Neural cell (in vitro differentiated cells): Measurements from ENCODE around the gene ADH7. TPM values are rescaled to one million over a fixed set of nuclear protein-coding genes. Genes with fewer than 3 reads are reported as not detected.

Source experiments
- H2AFZ ChIP-seq: fragments of 200-600, 300-800 bp; sonication (generic), shearing (Covaris generic); 2 replicates; pipeline ENCODE4 v1.6.0; 2014; ENCODE audit warnings: low read depth, mild to moderate bottlenecking, antibody characterized with exemption, low read length, moderate library complexity
- H3F3A ChIP-seq: fragments of 200-600 bp; shearing (Covaris generic); 2 replicates; pipeline ENCODE4 v1.6.1; 2016; ENCODE audit warnings: mild to moderate bottlenecking, moderate library complexity, mixed read lengths, antibody characterized with exemption, low read length; ENCODE audit not compliant: insufficient read depth, poor library complexity, severe bottlenecking
- H3K27ac ChIP-seq: fragments of 200-600, 300-800 bp; sonication (generic), shearing (Covaris generic); 2 replicates; pipeline ENCODE4 v1.5.1; 2014; ENCODE audit warnings: mild to moderate bottlenecking, low read length, moderate library complexity
- H3K27me3 ChIP-seq: fragments of 300-800, 200-600 bp; sonication (generic), shearing (Covaris generic); 2 replicates; pipeline ENCODE4 v1.6.0; 2014; ENCODE audit warnings: mild to moderate bottlenecking, low read depth, low read length, moderate library complexity; ENCODE audit not compliant: insufficient read depth
- H3K36me3 ChIP-seq: fragments of 300-800, 200-600 bp; sonication (generic), shearing (Covaris generic); 2 replicates; pipeline ENCODE4 v1.5.1; 2014; ENCODE audit warnings: mild to moderate bottlenecking, antibody characterized with exemption, low read length, moderate library complexity; ENCODE audit not compliant: insufficient read depth
- H3K4me2 ChIP-seq: fragments of 300-800, 200-600 bp; sonication (generic), shearing (Covaris generic); 2 replicates; pipeline ENCODE4 v1.6.0; 2014; ENCODE audit warnings: mild to moderate bottlenecking, low read length
- H3K4me3 ChIP-seq: fragments of 300-800, 200-600 bp; sonication (generic), shearing (Covaris generic); 2 replicates; pipeline ENCODE4 v1.5.1; 2014; ENCODE audit warnings: mild to moderate bottlenecking, low read length, moderate library complexity
- H3K79me2 ChIP-seq: fragments of 200-600 bp; shearing (Covaris generic); replicated peaks from 2 replicates; pipeline ENCODE4 v1.6.0; 2014; ENCODE audit warnings: mild to moderate bottlenecking, low read length, moderate library complexity; ENCODE audit not compliant: insufficient read depth
- H3K9ac ChIP-seq: fragments of 300-800, 200-600 bp; sonication (generic), shearing (Covaris generic); 2 replicates; pipeline ENCODE4 v1.6.1; 2016; ENCODE audit warnings: mild to moderate bottlenecking, low read length, mixed read lengths
- H3K9me2 ChIP-seq: fragments of 200-600 bp; shearing (Covaris generic); 2 replicates; pipeline ENCODE4 v1.6.1; 2016; ENCODE audit warnings: mild to moderate bottlenecking, low read length, mixed read lengths; ENCODE audit not compliant: insufficient read depth
- H3K9me3 ChIP-seq: fragments of 200-600, 300-800 bp; sonication (generic), shearing (Covaris generic); 2 replicates; pipeline ENCODE4 v1.6.1; 2016; ENCODE audit warnings: mild to moderate bottlenecking, mixed run types, low read length, moderate library complexity, mixed read lengths
- H4K20me1 ChIP-seq: fragments of 200-600 bp; shearing (Covaris generic); 2 replicates; pipeline ENCODE4 v1.6.1; 2016; ENCODE audit warnings: mild to moderate bottlenecking, mixed run types; ENCODE audit not compliant: insufficient read depth
- EP300 ChIP-seq: fragments of 450-650 bp; conservative IDR thresholded peaks from 2 replicates; pipeline ENCODE4 v1.6.1; 2014; ENCODE audit warnings: antibody characterized with exemption, mild to moderate bottlenecking, moderate library complexity; ENCODE audit not compliant: poor library complexity, severe bottlenecking
- polyA plus RNA-seq: library from polyadenylated mRNA; depleted of rRNA; stranded (reverse); fragments of >200 nt; gene quantifications from 2 replicates; pipeline ENCODE4 v1.2.3, GENCODE V29; 2014

Gene ADH7
- polyA plus RNA-seq, 1 donor from 2014 or later = not detected

DNA sequence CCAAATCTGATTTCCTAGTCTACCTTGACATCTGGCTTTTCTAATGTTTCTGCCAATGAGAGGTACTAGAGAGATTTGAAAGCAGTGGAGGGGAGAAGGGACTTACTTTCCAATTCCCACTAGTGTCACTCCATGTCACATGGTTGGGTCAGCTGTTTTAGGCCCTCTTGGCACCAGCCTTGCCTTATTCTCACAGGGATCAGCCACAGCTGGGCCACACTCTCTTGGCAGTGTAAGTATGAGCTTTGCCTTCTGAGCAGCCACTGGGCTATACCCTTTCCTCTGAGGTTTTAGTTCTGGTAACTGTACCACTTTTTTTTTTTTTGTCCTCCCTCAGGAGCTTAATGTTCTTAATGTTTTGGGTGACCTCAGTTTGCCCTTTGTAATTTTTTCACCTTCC, 72.4 kb downstream of the ADH7 start:
- H3K36me3 ChIP-seq = no peaks in the 10 kb centered on the region
- TF ChIP-seq EP300 = no peak
- H3K79me2 ChIP-seq = no peaks in the 10 kb centered on the region
- H3K27me3 ChIP-seq = no peaks in the 10 kb centered on the region
- H3F3A ChIP-seq = no peaks in the 10 kb centered on the region
- no peak overlapping the region for H3K4me3 ChIP-seq
- no peaks in the 10 kb centered on the region for H4K20me1 ChIP-seq
- H3K27ac ChIP-seq = no peak overlapping the region
- no peaks in the 10 kb centered on the region for H3K9me3 ChIP-seq
- H2AFZ ChIP-seq = no peak overlapping the region
- H3K4me2 ChIP-seq = no peak overlapping the region
- no peaks in the 10 kb centered on the region for H3K9me2 ChIP-seq
- H3K9ac ChIP-seq = no peak overlapping the region

Other genes with a start within 250 kb of the ADH7 start
- not detected in 2 replicates for gene ADH6, start 216.1 kb downstream of the ADH7 start, polyA plus RNA-seq
- not detected in 2 replicates for gene ADH1A, start 144.4 kb downstream of the ADH7 start, polyA plus RNA-seq
- not detected in 2 replicates for gene ADH1B, start 113.9 kb downstream of the ADH7 start, polyA plus RNA-seq
- not detected in 2 replicates for gene ADH1C, start 82.6 kb downstream of the ADH7 start, polyA plus RNA-seq
- not detected in 2 replicates for gene C4orf17, start 75.7 kb upstream of the ADH7 start, polyA plus RNA-seq
- gene TRMT10A, start 128.7 kb upstream of the ADH7 start, polyA plus RNA-seq = 5.2 and 10.5 TPM in 2 replicates
- 1.2 and 2.7 TPM in 2 replicates for gene MTTP, start 139.5 kb upstream of the ADH7 start, polyA plus RNA-seq
- gene C4orf54, start 222.5 kb upstream of the ADH7 start, polyA plus RNA-seq = 0.08 TPM in 1 of 2 replicates, not detected in the other